Limb (tissue), 2 donors: ENCODE data around the gene SPRY2.
A peak's percentile ranks its signal among the peaks of the same experiment; 100 is the strongest.
"Not testable (repeated sequence)": the region's sequence is repeated elsewhere in the genome, so short reads cannot be mapped to it uniquely, and the experiment has no call there.

Experiments
- DNase-seq, 2 donors: peaks; one replicate each; pipeline ENCODE4 v3.0.0-alpha.2; 2016; ENCODE audit errors: extremely low spot score in 2 of 2

The SPRY2 gene

GRCh38 chr13:80341101-80341755 lies at the start of gene SPRY2:
Gene SPRY2 (minus strand): TSS chr13:80341126. CDS start chr13:80337705, 3,421 bp downstream.
- peak; percentile 95 to 97 for DNase-seq

GRCh38 chr13:80390338-80390737 lies 49.4 kb upstream of the SPRY2 start:
- no peak for DNase-seq

GRCh38 chr13:80389073-80390038 lies 48.4 kb upstream of the SPRY2 start:
- DNase-seq = no peak

GRCh38 chr13:80388506-80388905 lies 47.6 kb upstream of the SPRY2 start:
- DNase-seq = no peak

DNA sequence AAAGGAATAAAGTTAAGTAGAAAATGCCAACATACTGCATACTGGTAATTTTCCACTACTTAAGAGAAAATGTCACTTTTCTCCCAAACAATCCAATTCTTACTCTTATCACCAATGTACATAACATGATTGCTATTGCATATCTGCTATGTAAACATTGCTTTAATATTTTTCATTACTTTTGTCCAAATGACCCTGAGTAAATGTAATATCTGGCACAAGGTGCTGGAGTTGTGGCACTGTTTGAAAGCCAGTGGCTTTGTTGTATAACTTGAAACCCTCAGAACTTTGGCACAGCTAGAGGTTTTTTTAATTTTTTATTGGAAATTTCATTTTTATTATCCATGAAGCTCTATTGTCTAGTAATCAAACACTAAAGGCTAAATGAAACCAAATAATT lies 45.7 kb upstream of the SPRY2 start:
- no peak for DNase-seq

DNA sequence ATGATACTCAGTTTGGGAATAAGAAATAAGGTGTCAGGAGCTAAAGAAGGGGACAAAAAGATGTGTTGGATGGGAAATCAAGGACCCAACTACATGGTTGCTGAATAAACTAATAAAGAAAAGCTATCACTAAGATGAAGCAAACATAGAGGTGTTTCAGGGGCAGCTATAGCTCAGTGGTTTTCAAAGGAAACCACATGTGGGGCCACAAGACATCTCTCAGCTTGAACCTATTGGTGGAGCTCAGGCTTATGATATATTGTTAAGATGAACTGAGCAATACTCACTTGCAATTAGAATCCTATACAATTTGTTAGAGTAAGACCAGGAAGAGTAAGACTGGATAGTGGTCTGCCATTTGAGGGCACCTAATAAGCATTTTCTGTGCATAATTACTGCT lies 45.1 kb upstream of the SPRY2 start:
- no peak for DNase-seq

GRCh38 chr13:80382576-80382975 lies 41.6 kb upstream of the SPRY2 start:
- no peak for DNase-seq

DNA sequence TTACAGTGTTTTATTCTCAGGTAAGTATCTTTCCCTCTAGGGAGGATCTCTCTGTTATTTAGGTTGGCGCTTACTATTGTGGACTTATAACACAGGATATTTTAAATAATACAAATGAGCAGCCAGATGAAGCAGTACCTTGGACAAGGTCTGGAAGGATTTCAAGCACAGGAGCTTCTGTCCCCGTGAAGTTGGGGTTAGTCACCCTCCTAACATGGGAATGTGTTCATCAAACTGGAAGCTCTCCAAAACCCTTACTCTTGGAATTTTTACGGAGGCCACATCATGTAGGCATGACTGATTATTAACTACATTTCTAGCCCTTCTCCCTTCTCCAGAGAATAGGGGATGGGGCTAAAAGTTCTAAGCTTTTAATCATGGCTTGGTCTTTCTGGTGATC lies 38.3 kb upstream of the SPRY2 start:
- no peak for DNase-seq

- DNase-seq = no peak
These were observed 35.6 kb upstream of the SPRY2 start for GRCh38 chr13:80376554-80376953.

- DNase-seq = no peak
These were observed 34.0 kb upstream of the SPRY2 start for GRCh38 chr13:80374901-80375300.

DNA sequence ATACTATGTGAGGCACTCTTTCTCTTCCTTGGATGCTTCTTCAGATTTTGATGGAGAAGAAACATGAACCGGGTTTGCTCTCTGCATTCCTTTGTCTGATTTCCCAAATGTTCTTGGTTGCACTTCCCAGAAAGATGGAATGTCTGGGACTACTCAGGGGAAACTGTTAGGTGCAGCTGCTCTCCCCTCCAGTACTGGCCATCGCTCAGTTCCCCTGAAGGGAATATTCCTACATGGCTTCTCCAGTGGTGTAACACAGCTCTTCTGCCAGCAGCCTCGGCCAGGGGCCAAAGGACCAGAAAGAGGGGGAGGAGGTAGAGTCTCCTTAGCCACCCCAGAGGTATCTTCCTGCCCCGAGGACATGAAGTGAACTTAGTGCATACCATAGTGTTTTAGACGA lies 33.5 kb upstream of the SPRY2 start:
- DNase-seq = peak; percentile 41 to 58

DNA sequence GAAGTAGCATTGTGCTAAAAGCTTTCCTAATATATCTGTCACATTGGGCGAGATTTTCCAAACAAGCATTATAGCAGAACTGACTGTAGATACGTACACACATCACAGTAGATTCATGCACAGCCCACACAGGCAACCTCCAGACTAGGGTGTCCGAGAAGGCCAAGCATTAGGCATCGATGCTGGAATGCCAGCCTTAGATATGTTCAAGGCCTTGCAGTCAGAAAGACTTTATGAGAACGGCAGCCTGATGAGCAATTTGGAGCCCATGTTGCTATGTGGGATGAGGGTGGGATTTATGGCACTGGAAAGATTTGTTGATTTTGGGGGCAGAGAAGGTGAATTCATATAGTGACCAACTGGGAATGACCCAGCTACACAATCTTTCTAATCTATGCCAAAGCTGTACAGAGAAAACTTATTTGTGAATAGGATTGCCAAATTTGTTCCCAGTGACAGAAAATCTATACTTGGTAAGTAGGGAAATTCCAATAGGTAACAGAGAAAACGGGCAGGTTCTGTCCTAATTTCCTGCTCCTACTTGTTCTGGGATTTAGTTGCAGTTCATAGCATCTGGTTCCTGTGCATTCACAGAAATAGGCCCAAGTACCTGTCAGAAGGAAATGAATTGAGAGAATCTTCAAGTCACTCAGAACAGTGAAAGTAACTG lies 31.0 kb upstream of the SPRY2 start:
- DNase-seq = no peak

GRCh38 chr13:80367473-80367872 lies 26.5 kb upstream of the SPRY2 start:
- no peak for DNase-seq

- DNase-seq = no peak
These were observed 23.1 kb upstream of the SPRY2 start for GRCh38 chr13:80363890-80364503.

- DNase-seq = no peak
These were observed 21.6 kb upstream of the SPRY2 start for GRCh38 chr13:80362481-80362880.

DNA sequence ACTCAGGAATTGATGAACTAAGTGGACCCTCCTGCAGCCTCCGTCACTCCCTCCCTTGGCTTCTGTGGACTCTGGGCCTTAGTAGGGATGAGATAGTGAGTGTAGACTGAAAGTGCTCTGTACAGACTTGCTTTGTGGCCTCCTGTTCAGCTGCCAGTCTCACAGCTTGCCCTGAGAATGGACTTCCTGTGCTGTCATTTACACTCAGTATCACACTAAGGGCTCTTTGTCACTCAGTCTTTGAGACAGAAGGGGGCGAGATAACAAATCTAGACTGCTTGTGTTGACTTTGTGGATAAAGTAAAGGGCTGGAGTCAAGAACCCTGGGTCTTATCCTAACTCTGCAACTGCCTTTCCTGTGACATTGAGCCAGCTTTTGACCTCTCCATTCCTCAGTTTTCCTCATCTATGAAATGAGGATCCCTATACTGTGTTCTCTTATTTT lies 21.0 kb upstream of the SPRY2 start:
- no peak for DNase-seq

- DNase-seq = no peak
These were observed 20.4 kb upstream of the SPRY2 start for GRCh38 chr13:80361298-80361697.

GRCh38 chr13:80360453-80360800 lies 19.5 kb upstream of the SPRY2 start:
- DNase-seq = no peak

DNA sequence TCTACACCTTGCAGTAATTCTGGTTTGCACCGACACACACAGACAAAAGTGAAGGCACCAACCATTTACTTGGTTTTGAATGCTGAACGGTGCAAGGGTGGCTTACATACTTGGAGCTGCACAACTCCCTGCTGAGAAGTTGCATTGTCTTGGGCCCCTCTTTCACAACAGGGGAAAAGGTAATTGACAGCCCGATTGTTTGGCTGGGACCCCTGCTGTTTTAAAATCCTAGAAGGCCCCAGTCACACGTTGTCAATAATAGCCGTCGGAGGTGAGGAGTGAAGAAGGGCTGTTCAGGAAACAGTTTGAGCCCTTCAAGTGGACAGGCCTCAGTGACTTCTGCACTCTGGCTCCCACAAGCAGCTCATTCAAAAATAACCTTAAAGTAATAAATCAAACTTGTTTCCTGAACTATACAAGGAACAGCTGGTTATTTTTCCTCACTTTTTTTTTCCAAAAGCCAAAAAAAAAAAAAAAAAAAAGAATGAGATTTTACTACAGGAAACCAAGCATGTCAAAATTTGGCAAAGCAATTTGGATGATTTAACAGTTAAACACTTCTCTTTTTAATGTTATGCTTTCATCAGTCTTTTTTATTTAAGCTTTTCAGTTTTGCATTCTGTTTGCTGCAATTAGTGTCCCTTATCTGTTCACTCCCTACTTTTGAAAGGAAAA lies 19.0 kb upstream of the SPRY2 start:
- peak in 1 of 2 donors; percentile 34 for DNase-seq

- DNase-seq = no peak
These were observed 18.5 kb upstream of the SPRY2 start for GRCh38 chr13:80359414-80359777.

DNA sequence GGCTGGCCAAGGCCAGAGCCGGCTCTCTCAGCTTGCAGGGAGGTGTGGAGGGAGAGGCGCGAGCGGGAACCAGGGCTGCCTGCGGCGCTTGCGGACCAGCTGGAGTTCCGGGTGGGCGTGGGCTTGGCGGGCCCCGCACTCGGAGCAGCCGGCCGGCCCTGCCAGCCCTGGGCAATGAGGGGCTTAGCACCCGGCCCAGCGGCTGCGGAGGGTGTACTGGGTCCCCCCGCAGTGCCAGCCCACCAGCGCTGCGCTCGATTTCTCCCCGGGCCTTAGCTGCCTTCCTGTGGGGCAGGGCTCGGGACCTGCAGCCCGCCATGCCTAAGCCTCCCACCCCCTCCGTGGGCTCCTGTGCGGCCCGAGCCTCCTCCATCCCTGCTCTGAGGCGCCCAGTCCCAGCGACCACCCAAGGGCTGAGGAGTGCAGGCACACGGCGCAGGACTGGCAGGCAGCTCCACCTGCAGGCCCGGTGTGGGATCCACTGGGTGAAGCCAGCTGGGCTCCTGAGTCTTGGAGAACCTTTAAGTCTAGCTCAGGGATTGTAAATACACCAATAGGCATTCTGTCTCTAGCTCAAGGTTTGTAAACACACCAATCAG lies 14.7 kb upstream of the SPRY2 start:
- not testable (repeated sequence) for DNase-seq
